Thoracic aorta (tissue), 2 donors: ENCODE data around the gene KRT84. TPM values are rescaled to one million over a fixed set of nuclear protein-coding genes. Genes with fewer than 3 reads are reported as not detected.
A peak's percentile ranks its signal among the peaks of the same experiment; 100 is the strongest.

ENCODE experiments used
- ATAC-seq: fragments of 150-250 bp; one replicate; pipeline ENCODE4 v1.8.0; 2017; ENCODE audit warnings: low read depth; ENCODE audit not compliant: insufficient number of reproducible peaks, low FRiP score
- DNase-seq: peaks from one replicate; pipeline ENCODE4 v3.0.0-alpha.2; 2020; ENCODE audit warnings: low spot score
- H3K27ac ChIP-seq, 2 donors: fragments of 200-600 bp; sonication (generic); 1 replicate in 1 of 2; 2 replicates in 1 of 2; pipeline ENCODE4 v1.5.1; 2016; ENCODE audit warnings: mild to moderate bottlenecking in 2 of 2, moderate library complexity in 2 of 2
- H3K27me3 ChIP-seq: fragments of 200-600 bp; sonication (generic); replicated peaks from 2 replicates; pipeline ENCODE4 v1.6.0; 2016; ENCODE audit warnings: mild to moderate bottlenecking; ENCODE audit not compliant: insufficient read depth
- H3K36me3 ChIP-seq: fragments of 200-600 bp; sonication (generic); one replicate; pipeline ENCODE4 v1.5.1; 2016
- H3K4me1 ChIP-seq, 2 donors: fragments of 200-600 bp; sonication (generic); 1 replicate in 1 of 2; 2 replicates in 1 of 2; pipeline versions ENCODE4 v1.5.1 to v1.6.0; 2016; ENCODE audit warnings: low read depth in 2 of 2, mild to moderate bottlenecking in 1 of 2; ENCODE audit not compliant: control insufficient read depth in 1 of 2
- H3K4me3 ChIP-seq: fragments of 200-600 bp; sonication (generic); 2 replicates; pipeline ENCODE4 v1.5.1; 2016; ENCODE audit warnings: mild to moderate bottlenecking
- H3K9me3 ChIP-seq: fragments of 200-600 bp; sonication (generic); 2 replicates; pipeline ENCODE4 v1.5.1; 2016
- CTCF ChIP-seq: fragments of 200-600 bp; sonication (generic); IDR thresholded peaks from one replicate; pipeline ENCODE4 v1.5.1; 2019; ENCODE audit warnings: antibody characterized with exemption
- total RNA-seq, 2 donors: library from RNA; depleted of rRNA; stranded (reverse); fragments of >200 nt; gene quantifications; one replicate each; pipeline versions ENCODE4 v1.1.0 to v1.2.3, GENCODE V29; 2016

The KRT84 gene
- total RNA-seq, 2 donors from 2014 or later = not detected

- no peak overlapping the region for H3K4me3 ChIP-seq
- no peak overlapping the region for H3K27ac ChIP-seq
- no peak for TF ChIP-seq CTCF
- H3K36me3 ChIP-seq = no peaks in the 10 kb centered on the region
- ATAC-seq (no peak), DNase-seq (no peak)
- no peaks in the 10 kb centered on the region for H3K27me3 ChIP-seq
- H3K4me1 ChIP-seq = no peaks in the 10 kb centered on the region
- H3K9me3 ChIP-seq = no peaks in the 10 kb centered on the region
Measured at GRCh38 chr12:52416795-52417194, 31.3 kb upstream of the KRT84 start.

- no peak for TF ChIP-seq CTCF
- Histone ChIP-seq H3K4me3 (no peak overlapping the region), H3K9me3 (no peaks in the 10 kb centered on the region), H3K27me3 (no peaks in the 10 kb centered on the region), H3K36me3 (no peaks in the 10 kb centered on the region), H3K27ac (no peak overlapping the region), H3K4me1 (no peaks in the 10 kb centered on the region)
- DNase-seq (no peak), ATAC-seq (peak; percentile 63)
Measured at GRCh38 chr12:52415870-52416750, 30.7 kb upstream of the KRT84 start.

GRCh38 chr12:52414936-52415335, 29.5 kb upstream of the KRT84 start:
- Histone ChIP-seq H3K27me3 (no peaks in the 10 kb centered on the region), H3K4me1 (no peaks in the 10 kb centered on the region), H3K9me3 (no peaks in the 10 kb centered on the region), H3K36me3 (no peaks in the 10 kb centered on the region), H3K27ac (no peak overlapping the region), H3K4me3 (no peak overlapping the region)
- no peak for DNase-seq
- no peak for TF ChIP-seq CTCF
- ATAC-seq = no peak

- Histone ChIP-seq H3K9me3 (no peaks in the 10 kb centered on the region), H3K27ac (no peak overlapping the region), H3K27me3 (no peaks in the 10 kb centered on the region), H3K4me3 (no peak overlapping the region), H3K4me1 (no peaks in the 10 kb centered on the region), H3K36me3 (no peaks in the 10 kb centered on the region)
- no peak for TF ChIP-seq CTCF
- ATAC-seq (no peak), DNase-seq (no peak)
Measured at GRCh38 chr12:52413782-52414345, 28.4 kb upstream of the KRT84 start.

GRCh38 chr12:52413202-52413601, 27.8 kb upstream of the KRT84 start:
- no peak for TF ChIP-seq CTCF
- no peak overlapping the region for H3K27ac ChIP-seq
- DNase-seq (no peak), ATAC-seq (no peak)
- no peaks in the 10 kb centered on the region for H3K9me3 ChIP-seq
- no peaks in the 10 kb centered on the region for H3K36me3 ChIP-seq
- no peaks in the 10 kb centered on the region for H3K4me1 ChIP-seq
- H3K4me3 ChIP-seq = no peak overlapping the region
- H3K27me3 ChIP-seq = no peaks in the 10 kb centered on the region
